HG02884 (cell line): ENCODE results near the gene ATAD2B.

Experiments
- ATAC-seq: cut with Tn5 transposase; IDR thresholded peaks from one replicate; pipeline ENCODE4 v1.9.1; 2021; ENCODE audit warnings: mild to moderate bottlenecking, moderate library complexity; ENCODE audit not compliant: unreplicated experiment

ATAD2B gene

DNA sequence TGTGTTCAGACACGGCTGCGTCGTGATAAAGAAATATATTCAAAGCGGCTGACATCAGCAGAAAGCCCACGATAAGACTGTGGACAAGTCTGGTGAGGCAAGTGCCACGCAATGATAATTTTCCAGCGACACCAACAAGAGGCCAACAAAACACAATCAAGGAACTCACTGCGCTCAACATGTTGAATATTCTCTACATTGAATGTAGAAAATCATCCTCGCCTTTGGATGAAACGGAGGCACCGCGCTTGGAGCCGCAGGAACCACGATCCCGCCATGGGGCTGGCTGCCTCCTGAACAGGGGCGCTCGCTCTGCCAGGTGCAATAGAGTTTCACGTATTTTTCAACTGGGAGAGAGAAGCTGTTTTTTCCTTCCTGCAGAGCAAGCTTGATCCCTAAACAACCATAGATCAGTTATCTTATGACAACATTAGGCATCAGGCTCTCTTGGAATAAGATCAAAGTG, 220.3 kb downstream of the ATAD2B start:
- ATAC-seq, result no peak

DNA sequence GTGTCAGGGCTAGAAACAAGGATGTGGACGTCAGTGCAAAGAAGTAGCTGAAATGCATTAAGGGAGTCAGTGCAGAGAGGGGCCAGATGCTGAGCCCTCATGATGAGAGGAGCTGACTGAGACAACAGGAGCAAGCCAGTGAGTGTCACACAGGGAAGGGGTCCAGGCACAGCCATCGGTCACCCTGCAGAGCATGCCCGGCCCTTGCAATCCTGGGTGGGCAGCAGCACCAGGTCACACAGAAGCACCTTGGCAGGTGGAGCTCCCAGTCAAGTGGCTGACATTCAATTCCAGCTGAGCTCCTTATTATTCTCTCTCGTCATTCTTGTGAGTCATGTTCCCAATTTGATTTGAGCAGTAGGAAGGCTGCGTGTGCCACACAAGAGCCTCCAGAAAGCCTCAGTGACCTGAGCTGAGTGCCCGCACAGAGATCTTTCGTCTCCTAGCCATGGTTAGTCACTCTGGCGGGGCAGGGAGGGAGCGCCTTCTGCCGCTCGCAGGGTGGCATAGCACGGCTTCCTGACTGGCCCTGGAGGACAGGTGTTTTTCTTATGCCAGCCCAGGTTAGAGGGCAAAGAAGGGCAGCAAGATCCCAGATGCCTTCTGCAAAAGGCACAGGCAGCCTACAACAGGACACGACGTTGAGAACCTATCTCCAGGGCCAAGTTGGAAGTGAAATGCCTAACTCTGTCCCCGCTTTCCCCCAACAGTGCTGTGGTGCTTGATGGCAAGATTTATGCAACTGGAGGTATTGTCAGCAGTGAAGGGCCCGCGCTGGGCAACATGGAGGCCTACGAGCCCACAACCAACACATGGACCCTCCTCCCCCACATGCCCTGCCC, 220.9 kb downstream of the ATAD2B start:
- ATAC-seq, result no peak

DNA sequence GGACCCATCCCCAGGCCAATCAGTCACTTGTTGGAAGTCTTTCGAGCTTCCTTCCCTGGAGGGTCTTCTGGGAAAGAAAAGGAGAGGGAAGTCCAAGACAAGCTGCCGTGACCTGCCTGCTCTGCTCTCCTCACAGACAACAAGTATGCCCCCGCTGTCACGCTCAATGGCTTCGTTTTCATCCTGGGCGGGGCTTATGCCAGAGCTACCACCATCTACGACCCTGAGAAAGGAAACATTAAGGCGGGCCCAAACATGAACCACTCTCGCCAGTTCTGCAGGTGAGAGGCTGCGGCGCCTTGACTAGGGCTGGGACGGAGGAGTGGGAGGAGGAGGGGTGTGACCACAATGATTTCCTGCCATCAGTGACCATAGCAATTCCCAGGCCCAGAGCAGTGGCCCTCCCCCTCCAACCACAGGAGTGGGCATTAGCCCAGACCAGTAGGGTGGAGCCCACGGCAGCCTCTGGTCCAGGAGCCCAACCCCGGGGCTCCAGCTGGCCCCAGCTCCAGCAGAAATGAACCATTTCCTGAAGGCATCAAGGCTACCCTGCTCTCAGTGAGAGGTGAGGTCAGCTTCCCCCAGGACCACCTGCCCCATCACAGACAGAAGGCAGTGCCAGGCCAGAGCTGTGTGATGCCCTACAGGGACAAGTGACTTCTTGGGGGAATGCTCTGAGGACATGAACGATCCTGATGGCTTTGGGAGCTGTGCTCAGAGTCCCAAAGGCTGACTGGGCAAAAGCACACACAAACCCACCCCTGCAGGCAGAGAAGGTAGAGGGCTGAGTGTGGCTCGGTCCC, 223.1 kb downstream of the ATAD2B start:
- no peak for ATAC-seq

GRCh38 chr2:23703037-23703582, 223.8 kb downstream of the ATAD2B start:
- ATAC-seq, result no peak

DNA sequence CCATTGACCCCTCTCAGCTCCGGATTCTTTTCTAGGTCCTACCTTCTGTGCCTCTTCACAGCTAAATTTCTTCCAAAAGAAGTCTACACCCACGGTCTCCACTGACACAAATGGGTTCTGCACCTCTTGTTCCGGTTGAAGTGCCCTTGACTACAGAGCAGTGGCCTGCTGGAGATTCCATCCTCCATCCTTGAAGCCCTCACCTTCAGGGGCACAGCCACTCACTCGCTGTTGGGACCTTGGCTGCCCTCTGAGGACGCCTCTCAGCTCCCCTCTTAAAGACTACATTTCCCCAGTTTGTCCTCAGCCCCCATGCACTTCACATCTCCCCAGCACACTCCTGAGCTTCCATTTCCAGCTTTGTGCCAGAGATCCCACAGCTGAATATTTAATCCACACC, 226.3 kb downstream of the ATAD2B start:
- no peak for ATAC-seq

- ATAC-seq, result no peak
Measured at GRCh38 chr2:23699580-23699925, 227.4 kb downstream of the ATAD2B start.

- no peak for ATAC-seq
Measured at GRCh38 chr2:23698721-23699579, 228.0 kb downstream of the ATAD2B start.
